Stromal cell of bone marrow (primary cell): ENCODE measurements around the gene SASH1.

Source experiments
- DNase-seq: peaks from one replicate; pipeline ENCODE4 v3.0.0-alpha.2; 2012; ENCODE audit warnings: low read depth

SASH1 gene

GRCh38 chr6:148523551-148523950, 180.9 kb downstream of the SASH1 start:
- DNase-seq = no peak

GRCh38 chr6:148524471-148524882, 181.8 kb downstream of the SASH1 start:
- peak; percentile 87 for DNase-seq

- peak; percentile 81 for DNase-seq
These were observed 182.3 kb downstream of the SASH1 start for GRCh38 chr6:148524976-148525375.

GRCh38 chr6:148525453-148525852, 182.8 kb downstream of the SASH1 start:
- peak; percentile 83 for DNase-seq

GRCh38 chr6:148526145-148526544, 183.5 kb downstream of the SASH1 start:
- DNase-seq = no peak

- DNase-seq = no peak
These were observed 185.7 kb downstream of the SASH1 start for GRCh38 chr6:148528292-148528691.

- DNase-seq = no peak
These were observed 186.4 kb downstream of the SASH1 start for GRCh38 chr6:148529010-148529409.

GRCh38 chr6:148530394-148530953, 187.8 kb downstream of the SASH1 start:
- DNase-seq = peak; percentile 80

- no peak for DNase-seq
These were observed 188.3 kb downstream of the SASH1 start for GRCh38 chr6:148530976-148531375.

- no peak for DNase-seq
These were observed 190.1 kb downstream of the SASH1 start for GRCh38 chr6:148532698-148533097.

- DNase-seq = no peak
These were observed 190.9 kb downstream of the SASH1 start for GRCh38 chr6:148533309-148534107.

GRCh38 chr6:148534871-148535270, 192.2 kb downstream of the SASH1 start:
- no peak for DNase-seq

GRCh38 chr6:148535381-148535780, 192.7 kb downstream of the SASH1 start:
- DNase-seq = no peak

GRCh38 chr6:148535976-148536375, 193.3 kb downstream of the SASH1 start:
- peak; percentile 63 for DNase-seq

GRCh38 chr6:148538261-148539190, 195.9 kb downstream of the SASH1 start:
- DNase-seq = peak; percentile 38

- no peak for DNase-seq
These were observed 200.9 kb downstream of the SASH1 start for GRCh38 chr6:148543540-148543939.

GRCh38 chr6:148544421-148544820, 201.8 kb downstream of the SASH1 start:
- DNase-seq = no peak

GRCh38 chr6:148545901-148546300, 203.3 kb downstream of the SASH1 start:
- DNase-seq = no peak

- DNase-seq = no peak
These were observed 204.5 kb downstream of the SASH1 start for GRCh38 chr6:148547110-148547509.

GRCh38 chr6:148548065-148548748, 205.6 kb downstream of the SASH1 start:
- DNase-seq = no peak

GRCh38 chr6:148548749-148549140, 206.1 kb downstream of the SASH1 start:
- no peak for DNase-seq

- DNase-seq = no peak
These were observed 207.9 kb downstream of the SASH1 start for GRCh38 chr6:148550569-148550968.
